GM19025 (cell line): ENCODE data around the gene CCR3.

Experiments used
- ATAC-seq: cut with Tn5 transposase; IDR thresholded peaks from one replicate; pipeline ENCODE4 v1.9.1; 2021; ENCODE audit warnings: mild to moderate bottlenecking, low read depth, moderate library complexity; ENCODE audit not compliant: unreplicated experiment

CCR3 gene

GRCh38 chr3:46293991-46294833 is 52.0 kb downstream of the CCR3 start:
- no peak for ATAC-seq

GRCh38 chr3:46296826-46297225 is 54.6 kb downstream of the CCR3 start:
- ATAC-seq: no peak

GRCh38 chr3:46297658-46298423 is 55.6 kb downstream of the CCR3 start:
- no peak for ATAC-seq

- no peak for ATAC-seq
Measured at GRCh38 chr3:46298871-46299607, 56.8 kb downstream of the CCR3 start.

- ATAC-seq: no peak
Measured at GRCh38 chr3:46299608-46300460, 57.6 kb downstream of the CCR3 start.

GRCh38 chr3:46300461-46300789 is 58.2 kb downstream of the CCR3 start:
- ATAC-seq: no peak

GRCh38 chr3:46301122-46301835 is 59.0 kb downstream of the CCR3 start:
- no peak for ATAC-seq

- no peak for ATAC-seq
Measured at GRCh38 chr3:46303240-46303639, 61.0 kb downstream of the CCR3 start.

- no peak for ATAC-seq
Measured at GRCh38 chr3:46304739-46305138, 62.5 kb downstream of the CCR3 start.

- ATAC-seq: no peak
Measured at GRCh38 chr3:46312991-46313390, 70.7 kb downstream of the CCR3 start.

GRCh38 chr3:46314517-46314916 is 72.3 kb downstream of the CCR3 start:
- ATAC-seq: no peak

GRCh38 chr3:46316206-46316605 is 73.9 kb downstream of the CCR3 start:
- ATAC-seq: no peak
